ENCODE results near the gene SLC36A3. TPM values are rescaled to one million over a fixed set of nuclear protein-coding genes. Genes with fewer than 3 reads are reported as not detected.

The SLC36A3 gene
- total RNA-seq, 2 experiments from 2014 or later: not detected

GRCh38 chr5:151227918-151228447 is 75.6 kb downstream of the SLC36A3 start:
- peaks cover 10% of the 10 kb centered on the region for H3K79me2 ChIP-seq (ENCODE audit: insufficient read depth, low read depth, low read length)
- H4K20me1 ChIP-seq (ENCODE audit: insufficient read depth, low read length): no peaks in the 10 kb centered on the region
- ChIA-PET POLR2A (interaction anchor here (0.5 to 13.2 kb wide), 4 partner anchors 9 to 489 kb away, joined by 3 to 272 read pairs (median 4); partner anchors contain the start of genes CCDC69 and GM2A), CTCF (ENCODE audit: unreplicated experiment) (interaction anchor here (0.9 kb wide), 1 partner anchor 14 kb away, joined by 3 read pairs; no protein-coding TSS in a partner anchor)
- H3K9me2 ChIP-seq (ENCODE audit: insufficient read depth, low read length): no peaks in the 10 kb centered on the region
- H3K9me3 ChIP-seq (ENCODE audit: low read length): no peaks in the 10 kb centered on the region
- H3K4me2 ChIP-seq (ENCODE audit: low read length): no peak overlapping the region
- TF ChIP-seq EZH2phosphoT487 (IDR thresholded peaks at IDR 0.05; ENCODE audit: borderline replicate concordance, low read depth, low read length) (no peak), CTCF (conservative IDR thresholded peaks at IDR 0.05; ENCODE audit: low read length) (no peak)
- H3K36me3 ChIP-seq (ENCODE audit: insufficient read depth, low read length): no peaks in the 10 kb centered on the region
- DNase-seq (ENCODE audit: low spot score): no peak
- peaks cover 62% of the 10 kb centered on the region for H3K4me1 ChIP-seq (ENCODE audit: insufficient read depth, low read length, poor library complexity, severe bottlenecking)
- intact Hi-C loops (cut with micrococcal nuclease; ENCODE audit: unreplicated experiment): no loop called here
- H3K4me3 ChIP-seq (ENCODE audit: low read depth, low read length, poor library complexity, severe bottlenecking): no peak overlapping the region
- no peak overlapping the region for H2AFZ ChIP-seq (ENCODE audit: low read length)
- no peak overlapping the region for H3K27ac ChIP-seq (ENCODE audit: low read depth, low read length, poor library complexity, severe bottlenecking)
- no TSS peak for BruUV-seq (replicated peaks)

Other genes starting within 250 kb of the SLC36A3 start
- gene TNIP1, start 222.7 kb downstream of the SLC36A3 start, total RNA-seq (2014; rRNA removed; shearing (Covaris generic)): 51.4 and 55.9 TPM in 2 replicates
- 76.3 and 77.5 TPM in 2 replicates for gene TNIP1, start 222.7 kb downstream of the SLC36A3 start, total RNA-seq (2022)
- 26.1 and 35.6 TPM in 2 replicates for gene ANXA6, start 146.0 kb downstream of the SLC36A3 start, total RNA-seq (2014; rRNA removed; shearing (Covaris generic))
- 52.9 and 74.1 TPM in 2 replicates for gene ANXA6, start 146.0 kb downstream of the SLC36A3 start, total RNA-seq (2022)
- gene CCDC69, start 79.7 kb downstream of the SLC36A3 start, total RNA-seq (2014; rRNA removed; shearing (Covaris generic)): 111 and 123 TPM in 2 replicates
- 118 and 119 TPM in 2 replicates for gene CCDC69, start 79.7 kb downstream of the SLC36A3 start, total RNA-seq (2022)
- 52.4 and 60.2 TPM in 2 replicates for gene GM2A, start 50.6 kb downstream of the SLC36A3 start, total RNA-seq (2014; rRNA removed; shearing (Covaris generic))
- 52.9 and 64.5 TPM in 2 replicates for gene GM2A, start 50.6 kb downstream of the SLC36A3 start, total RNA-seq (2022)
- not detected in 2 replicates for gene SLC36A2, start 43.8 kb upstream of the SLC36A3 start, total RNA-seq (2014; rRNA removed; shearing (Covaris generic))
- not detected in 2 replicates for gene SLC36A2, start 43.8 kb upstream of the SLC36A3 start, total RNA-seq (2022)
- 6.7 and 11.6 TPM in 2 replicates for gene SLC36A1, start 143.8 kb upstream of the SLC36A3 start, total RNA-seq (2014; rRNA removed; shearing (Covaris generic))
- gene SLC36A1, start 143.8 kb upstream of the SLC36A3 start, total RNA-seq (2022): 11.9 and 12.1 TPM in 2 replicates

Measured in OCI-LY7 (cell line).